Epithelial cell of esophagus (primary cell): Measurements from ENCODE around the gene TOP3B.

Experiments used
- DNase-seq: peaks from one replicate; pipeline ENCODE4 v3.0.0; 2010; ENCODE audit warnings: low read depth
- H3K4me3 ChIP-seq: 2 replicates; pipeline ENCODE4 v1.5.1; 2011; ENCODE audit warnings: mild to moderate bottlenecking, low read length, control low read depth
- TF ChIP-seq, protein P1 (sequence below): IDR thresholded peaks from 2 replicates; pipeline ENCODE4 v1.5.1; 2011; ENCODE audit warnings: low read depth, mild to moderate bottlenecking, low read length, control low read depth, inconsistent platforms; ENCODE audit not compliant: insufficient read depth; ENCODE audit errors: missing control alignments

Gene TOP3B

DNA sequence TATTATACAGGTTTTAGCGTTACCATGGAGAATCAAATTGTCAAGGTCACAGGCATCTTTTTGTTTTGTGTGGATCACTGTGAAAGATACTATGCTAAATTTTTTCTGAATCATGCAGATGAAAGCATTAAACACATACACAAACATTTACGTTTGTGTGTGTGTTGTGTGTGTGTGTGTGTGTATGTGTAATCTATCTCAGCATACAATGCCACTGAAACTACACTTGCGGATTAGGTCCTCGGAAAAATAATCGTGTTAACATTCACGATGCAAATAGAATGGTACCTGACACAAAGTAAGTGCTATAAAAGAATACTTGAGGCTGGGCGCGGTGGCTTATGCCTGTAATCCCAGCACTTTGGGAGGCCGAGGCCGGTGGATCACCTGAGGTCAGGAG, 41.9 kb upstream of the TOP3B start:
- H3K4me3 ChIP-seq: no peak overlapping the region
- DNase-seq: no peak
- TF ChIP-seq, protein P1, sequence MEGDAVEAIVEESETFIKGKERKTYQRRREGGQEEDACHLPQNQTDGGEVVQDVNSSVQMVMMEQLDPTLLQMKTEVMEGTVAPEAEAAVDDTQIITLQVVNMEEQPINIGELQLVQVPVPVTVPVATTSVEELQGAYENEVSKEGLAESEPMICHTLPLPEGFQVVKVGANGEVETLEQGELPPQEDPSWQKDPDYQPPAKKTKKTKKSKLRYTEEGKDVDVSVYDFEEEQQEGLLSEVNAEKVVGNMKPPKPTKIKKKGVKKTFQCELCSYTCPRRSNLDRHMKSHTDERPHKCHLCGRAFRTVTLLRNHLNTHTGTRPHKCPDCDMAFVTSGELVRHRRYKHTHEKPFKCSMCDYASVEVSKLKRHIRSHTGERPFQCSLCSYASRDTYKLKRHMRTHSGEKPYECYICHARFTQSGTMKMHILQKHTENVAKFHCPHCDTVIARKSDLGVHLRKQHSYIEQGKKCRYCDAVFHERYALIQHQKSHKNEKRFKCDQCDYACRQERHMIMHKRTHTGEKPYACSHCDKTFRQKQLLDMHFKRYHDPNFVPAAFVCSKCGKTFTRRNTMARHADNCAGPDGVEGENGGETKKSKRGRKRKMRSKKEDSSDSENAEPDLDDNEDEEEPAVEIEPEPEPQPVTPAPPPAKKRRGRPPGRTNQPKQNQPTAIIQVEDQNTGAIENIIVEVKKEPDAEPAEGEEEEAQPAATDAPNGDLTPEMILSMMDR: no peak

DNA sequence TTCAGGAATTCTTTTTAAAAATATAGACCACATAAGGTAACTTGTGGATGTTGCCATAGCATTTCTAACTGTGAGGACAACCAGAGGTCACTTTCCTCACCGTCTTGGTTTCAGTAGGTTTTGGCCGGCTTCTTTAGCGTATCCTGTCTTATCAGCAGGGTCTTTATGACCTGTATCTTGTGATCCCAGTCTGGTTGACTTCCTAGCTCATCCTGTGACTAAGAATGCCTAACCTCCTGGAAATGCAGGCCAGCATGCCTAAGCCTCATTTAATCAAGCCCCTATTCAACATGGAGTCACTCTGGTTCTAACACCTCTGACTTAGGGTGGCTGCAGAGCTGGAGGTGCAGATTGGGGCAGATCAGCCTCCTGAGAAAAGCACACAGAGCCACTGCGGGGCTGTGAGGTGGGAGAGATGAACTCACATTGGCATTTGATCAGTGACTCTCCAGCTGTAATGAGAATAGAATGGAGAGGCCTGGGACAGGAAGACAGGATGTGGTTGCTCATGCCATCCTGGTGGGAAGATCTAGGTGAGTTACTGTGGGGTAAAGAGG, 41.1 kb upstream of the TOP3B start:
- no peak for DNase-seq
- TF ChIP-seq, protein P1: no peak
- H3K4me3 ChIP-seq: no peak overlapping the region

DNA sequence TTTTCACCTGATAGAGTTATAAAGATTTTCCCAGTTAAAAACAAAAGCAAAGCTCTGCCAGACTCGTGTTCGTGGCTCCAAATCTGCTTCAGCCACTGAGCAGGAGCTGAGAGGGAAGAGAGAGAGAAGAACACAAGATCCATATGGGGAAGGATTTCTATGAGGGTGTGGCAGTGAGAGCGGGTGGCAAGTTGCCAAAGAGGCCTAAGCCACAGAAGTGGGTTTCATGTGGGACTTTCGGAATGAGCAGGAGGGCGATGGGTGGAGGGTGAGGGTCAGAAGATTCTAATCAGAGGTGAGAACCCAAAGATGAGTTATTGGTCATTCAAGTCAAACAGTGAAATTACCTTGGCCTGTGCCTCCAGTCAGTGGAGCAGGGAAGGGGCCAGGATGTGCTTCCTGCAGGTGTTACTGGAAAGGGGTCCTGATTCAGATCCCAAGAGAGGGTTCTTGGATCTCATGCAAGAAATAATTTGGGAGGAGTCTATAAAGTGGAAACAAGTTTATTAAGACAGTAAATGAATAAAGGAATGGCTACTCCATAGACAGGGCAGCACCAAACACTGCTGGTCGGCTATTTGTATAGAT, 40.5 kb upstream of the TOP3B start:
- H3K4me3 ChIP-seq: no peak overlapping the region
- DNase-seq: no peak
- TF ChIP-seq, protein P1: no peak

DNA sequence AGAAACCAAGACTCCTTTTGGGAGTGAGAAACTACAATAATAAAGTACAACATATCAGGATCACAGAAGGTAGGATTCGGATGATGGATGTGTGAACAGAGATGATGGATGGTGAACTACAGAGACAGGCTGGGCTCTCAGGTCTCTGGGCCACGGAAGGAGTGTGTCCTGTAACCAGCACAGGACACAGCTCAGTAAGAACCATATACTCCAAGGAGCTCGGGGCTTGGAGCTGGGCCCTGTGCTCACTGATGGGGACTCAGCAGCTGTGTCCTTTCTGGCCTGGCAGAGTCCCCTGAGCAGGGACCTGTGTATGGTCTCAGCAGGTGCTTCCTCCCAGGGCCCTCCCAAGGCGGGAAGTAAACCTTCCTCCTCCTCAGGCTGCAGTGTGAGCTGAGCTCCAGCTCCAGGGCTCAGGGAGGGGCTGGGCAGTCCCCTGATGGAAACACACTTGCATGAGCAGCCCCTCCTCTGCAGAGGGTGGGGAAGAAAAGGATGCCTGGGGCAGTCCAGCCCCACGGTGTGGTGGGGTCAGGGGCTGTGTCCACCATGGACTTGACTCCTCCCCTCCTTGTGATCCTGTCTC, 39.8 kb upstream of the TOP3B start:
- TF ChIP-seq, protein P1: no peak
- DNase-seq: no peak
- no peak overlapping the region for H3K4me3 ChIP-seq

DNA sequence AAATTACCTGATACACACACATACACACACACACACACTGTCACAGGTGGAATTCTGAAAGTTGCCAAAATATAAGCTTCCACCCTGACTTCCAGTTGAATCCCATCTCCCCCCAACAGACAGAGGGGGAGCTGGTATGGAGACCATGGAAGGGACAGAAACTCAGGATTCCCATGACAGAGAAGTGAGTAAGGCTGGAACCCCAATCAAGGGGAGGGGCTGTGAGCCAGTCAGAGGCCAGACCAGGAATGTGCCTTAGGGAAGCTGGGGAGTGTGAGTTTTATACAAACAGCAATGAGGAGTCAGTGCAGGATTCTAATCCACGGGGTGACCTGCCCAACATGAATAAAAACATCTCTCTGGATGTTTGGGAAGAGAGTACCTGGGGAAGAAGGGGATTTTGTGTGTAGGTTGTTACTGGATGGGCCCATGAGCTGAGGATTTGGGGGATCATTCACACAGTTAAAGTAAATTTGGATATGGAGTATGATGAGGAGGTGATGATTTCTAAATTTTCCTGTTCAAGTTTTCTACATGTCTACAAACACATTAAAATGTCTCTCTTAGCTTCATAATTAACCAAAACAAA, 38.7 kb upstream of the TOP3B start:
- H3K4me3 ChIP-seq: no peak overlapping the region
- peak; percentile 83 for DNase-seq
- TF ChIP-seq, protein P1: no peak

DNA sequence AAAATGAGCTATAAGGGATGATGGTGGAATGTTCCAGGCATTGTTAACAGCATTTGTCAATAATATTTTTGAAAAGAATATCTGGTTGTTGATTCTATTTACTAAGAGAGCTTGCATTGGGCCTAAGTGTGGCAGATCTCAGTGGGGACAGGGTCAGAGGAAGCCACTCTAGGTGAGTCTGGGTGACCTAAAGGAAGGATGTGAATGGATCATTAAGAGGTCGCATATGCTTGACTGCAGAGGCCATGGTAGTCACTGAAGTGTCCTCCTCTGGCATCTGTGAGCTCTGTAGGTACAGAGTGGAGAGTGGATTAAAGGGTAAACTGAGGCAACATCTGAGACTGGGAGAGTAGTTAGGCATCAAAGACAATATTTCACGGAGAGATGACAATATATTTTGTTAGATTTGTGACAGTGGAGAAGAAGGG, 37.9 kb upstream of the TOP3B start:
- DNase-seq: no peak
- no peak overlapping the region for H3K4me3 ChIP-seq
- TF ChIP-seq, protein P1: no peak
